HG02840 (cell line): ENCODE results near the gene CIRBP.

Source experiments
- ATAC-seq: cut with Tn5 transposase; IDR thresholded peaks from one replicate; pipeline ENCODE4 v1.9.1; 2021; ENCODE audit warnings: mild to moderate bottlenecking, moderate library complexity, moderate number of reproducible peaks; ENCODE audit not compliant: unreplicated experiment, low FRiP score

The CIRBP gene

GRCh38 chr19:1254081-1254527, 15.0 kb upstream of the CIRBP start:
- ATAC-seq, result no peak

- no peak for ATAC-seq
Measured at GRCh38 chr19:1254530-1255185, 14.5 kb upstream of the CIRBP start.

GRCh38 chr19:1255186-1256161, 13.7 kb upstream of the CIRBP start:
- ATAC-seq, result no peak

DNA sequence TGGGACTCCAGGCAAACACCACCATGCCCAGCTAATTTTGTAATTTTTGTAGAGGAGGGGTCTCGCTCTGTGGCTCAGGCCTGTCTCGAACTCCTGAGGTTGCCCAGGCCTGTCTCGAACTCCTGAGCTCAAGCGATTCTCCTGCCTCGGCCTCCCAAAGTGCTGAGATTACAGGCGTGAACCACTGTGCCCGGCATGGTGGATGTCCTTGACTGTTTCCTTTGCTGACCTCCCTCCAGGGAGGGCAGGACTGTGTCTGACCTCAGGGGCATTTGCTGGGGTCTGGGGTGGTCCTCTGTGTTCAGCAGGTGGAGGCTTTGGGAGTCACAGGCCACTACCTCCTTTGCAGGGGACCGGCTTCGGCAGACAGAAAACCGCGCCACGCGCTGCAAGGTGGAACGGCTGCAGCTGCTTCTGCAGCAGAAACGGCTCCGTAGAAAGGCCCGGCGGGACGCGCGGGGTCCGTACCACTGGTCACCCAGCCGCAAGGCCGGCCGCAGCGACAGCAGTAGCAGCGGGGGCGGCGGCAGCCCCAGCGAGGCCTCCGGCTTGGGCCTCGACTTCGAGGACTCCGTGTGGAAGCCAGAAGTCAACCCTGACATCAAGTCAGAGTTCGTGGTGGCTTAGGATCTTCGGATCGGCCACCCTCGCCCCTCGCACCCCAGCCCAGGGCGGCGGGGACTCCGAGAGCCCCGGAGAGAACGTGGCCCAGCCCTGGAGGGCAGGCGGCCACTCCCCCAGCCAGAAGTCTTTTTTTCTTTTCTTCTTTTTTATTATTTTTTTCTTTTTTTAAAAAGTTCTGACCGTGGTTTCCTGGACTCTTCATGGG, 12.3 kb upstream of the CIRBP start:
- ATAC-seq, result no peak

GRCh38 chr19:1257475-1258162, 11.5 kb upstream of the CIRBP start:
- no peak for ATAC-seq

DNA sequence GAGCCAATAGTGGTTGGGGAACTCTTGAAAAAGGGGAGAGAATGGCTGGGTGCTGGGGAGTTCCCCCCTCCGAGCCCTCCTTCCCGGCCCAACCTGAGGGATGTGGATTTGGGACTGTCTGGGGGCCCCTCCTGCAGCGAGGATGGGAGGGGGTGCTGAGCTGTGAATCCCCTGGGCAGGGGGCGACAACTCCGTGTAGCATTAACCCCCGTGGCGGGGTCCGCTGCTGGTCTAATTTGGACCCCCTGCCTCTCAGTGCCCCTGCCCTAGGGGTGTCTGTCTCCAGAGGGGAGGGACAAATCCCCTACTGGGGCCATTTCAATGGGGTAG, 11.0 kb upstream of the CIRBP start:
- no peak for ATAC-seq

DNA sequence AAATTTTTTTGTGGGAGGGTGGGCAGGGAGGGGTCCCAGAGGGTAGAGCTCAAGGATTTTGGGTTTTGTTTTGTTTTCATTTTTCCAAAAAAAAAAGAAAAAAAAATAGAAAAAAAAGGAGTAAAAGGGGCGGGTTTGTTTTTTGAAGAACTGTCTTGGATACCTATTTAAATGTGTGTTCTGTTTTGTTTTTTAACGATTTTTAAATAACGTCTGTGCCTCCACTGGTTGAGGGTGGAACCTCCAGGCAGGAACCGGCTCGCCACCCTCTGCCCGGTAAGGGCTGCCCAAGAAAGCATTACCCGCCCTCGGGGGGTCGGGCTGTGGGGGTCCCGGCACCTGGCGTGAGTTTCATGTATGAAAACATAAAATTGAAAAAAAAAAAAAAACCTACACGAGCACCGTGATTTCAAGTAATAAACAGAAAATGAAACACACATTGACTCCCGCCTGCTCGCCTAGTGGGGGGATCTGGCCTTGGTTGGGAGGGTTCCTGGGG, 10.4 kb upstream of the CIRBP start:
- ATAC-seq, result no peak

DNA sequence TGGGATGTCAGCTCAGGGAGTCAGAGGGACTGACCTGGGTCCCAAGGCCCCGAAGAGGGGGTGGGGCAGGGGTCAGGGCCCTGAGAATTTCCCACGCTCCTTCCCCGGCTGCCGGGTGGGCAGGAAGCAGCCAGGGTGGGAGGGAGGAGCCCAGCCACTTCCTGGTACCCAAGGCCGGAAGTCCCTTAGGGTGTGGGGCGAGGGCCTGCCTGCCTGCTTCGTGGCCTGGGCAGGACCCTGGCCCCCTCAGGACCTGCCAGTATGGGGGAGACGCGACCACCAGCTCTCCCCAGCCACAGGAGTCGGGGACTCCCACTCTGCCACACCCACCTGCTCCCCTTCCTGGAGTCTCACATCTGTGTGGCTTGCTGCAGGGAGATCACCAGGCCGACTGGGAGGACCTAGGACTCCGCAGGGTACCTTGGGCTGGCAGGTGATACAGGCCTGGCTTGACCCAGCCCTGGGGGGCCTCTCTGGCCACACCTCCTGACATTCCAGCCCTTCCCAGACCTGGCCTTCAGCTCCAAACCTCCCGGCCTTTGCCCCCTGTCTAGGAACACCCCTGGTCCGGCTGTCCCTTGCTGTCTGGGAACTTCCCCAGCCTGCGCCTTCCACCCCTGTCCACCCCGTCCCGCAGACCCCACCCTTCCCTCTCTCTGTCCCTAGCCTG, 9.8 kb upstream of the CIRBP start:
- peak; percentile 27 for ATAC-seq

GRCh38 chr19:1259876-1260748, 9.0 kb upstream of the CIRBP start:
- ATAC-seq, result peak; percentile 7

- peak; percentile 58 for ATAC-seq
Measured at GRCh38 chr19:1260749-1261537, 8.2 kb upstream of the CIRBP start.

GRCh38 chr19:1261538-1261797, 7.7 kb upstream of the CIRBP start:
- no peak for ATAC-seq

GRCh38 chr19:1261798-1262622, 7.1 kb upstream of the CIRBP start:
- no peak for ATAC-seq

- ATAC-seq, result no peak
Measured at GRCh38 chr19:1262623-1263123, 6.5 kb upstream of the CIRBP start.

DNA sequence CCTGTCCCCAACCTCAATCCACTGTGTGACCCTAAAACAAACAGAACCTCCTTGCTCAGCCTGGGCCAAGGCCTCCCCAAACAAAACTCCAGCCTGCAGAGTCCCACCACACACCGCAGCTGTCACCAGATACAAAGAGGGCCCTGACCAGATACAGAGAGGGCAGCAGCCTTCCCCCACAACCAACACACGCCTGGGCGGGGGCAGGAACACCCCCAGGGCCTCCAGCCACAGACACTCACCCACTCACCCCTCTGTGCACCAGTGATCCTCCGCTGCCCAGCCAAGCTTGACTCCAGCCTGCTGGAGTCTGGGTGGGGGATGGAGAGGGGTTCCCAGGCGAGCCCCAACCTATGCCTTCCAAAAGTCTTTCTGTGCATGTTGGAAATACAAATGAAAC, 5.9 kb upstream of the CIRBP start:
- ATAC-seq, result no peak

DNA sequence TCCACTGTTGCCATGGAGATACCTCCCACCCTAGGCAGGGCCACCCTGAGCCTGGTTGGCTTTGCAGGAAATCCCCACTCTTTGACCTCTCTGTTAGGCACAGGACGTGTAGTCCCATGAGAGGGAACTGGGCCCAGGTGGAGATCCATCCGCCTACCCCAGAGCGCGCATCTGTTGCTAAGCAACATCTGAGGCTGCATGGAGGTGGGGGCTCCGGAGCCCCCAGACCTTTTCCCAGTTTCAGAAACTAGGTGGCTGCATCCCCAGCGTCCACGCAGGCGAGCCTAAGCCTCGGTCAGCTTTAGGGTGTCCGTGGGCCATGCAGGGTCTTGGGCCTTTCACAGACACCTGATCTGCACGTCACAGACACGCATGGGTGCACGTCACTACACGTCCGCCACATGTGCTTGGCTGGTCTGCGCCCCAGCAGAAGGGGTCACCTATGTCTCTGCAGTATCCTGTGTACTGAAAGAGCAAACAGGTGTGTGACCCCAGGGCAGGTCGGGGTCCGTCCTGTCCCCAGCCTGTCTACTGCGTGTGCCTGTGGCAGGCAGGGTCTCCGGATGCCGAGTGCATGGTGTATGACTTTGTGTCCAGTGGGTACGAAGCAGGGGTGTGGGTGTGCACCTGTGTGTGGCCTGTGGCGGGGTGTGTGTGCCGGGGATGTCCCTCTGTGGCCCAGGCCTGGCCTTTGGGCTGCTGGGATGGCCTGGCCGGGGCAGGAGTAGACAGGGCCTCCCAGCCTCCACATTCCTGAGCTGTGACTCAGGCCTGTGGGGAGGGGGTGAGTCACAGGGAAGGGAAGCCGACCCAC, 4.1 kb upstream of the CIRBP start:
- ATAC-seq, result no peak

DNA sequence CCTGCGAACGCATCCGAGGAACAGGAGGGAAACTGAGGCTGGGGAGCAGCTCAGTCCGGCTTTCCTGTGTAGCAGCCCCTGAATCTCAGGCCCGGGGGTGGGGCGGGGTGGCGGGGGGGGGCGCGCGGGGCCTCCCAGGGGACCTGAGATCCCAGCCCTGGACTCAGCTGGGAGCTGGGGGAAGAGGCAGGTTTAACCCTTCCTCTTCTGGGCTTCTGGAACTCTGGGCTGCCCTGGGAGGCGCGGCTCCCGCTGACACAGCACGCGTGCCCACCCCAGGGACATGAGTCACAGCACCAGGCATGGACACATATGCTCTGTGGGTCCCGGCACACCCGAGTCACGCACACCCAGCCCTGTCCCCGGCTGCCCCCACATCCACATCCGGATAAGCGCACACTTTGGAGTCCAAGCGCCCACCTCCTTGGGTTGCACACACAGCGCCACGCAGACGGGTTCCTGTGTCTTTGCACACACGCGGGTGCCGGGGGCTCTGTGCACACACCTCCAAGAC, 3.5 kb upstream of the CIRBP start:
- no peak for ATAC-seq
